Pons (tissue), 1 donor: Measurements from ENCODE around the gene PRDM10.
"Not testable (repeated sequence)": the region's sequence is repeated elsewhere in the genome, so short reads cannot be mapped to it uniquely, and the experiment has no call there.

ENCODE experiments used
- DNase-seq: peaks from one replicate; pipeline ENCODE4 v3.0.0-alpha.2; 2016; ENCODE audit warnings: low spot score

The PRDM10 gene, protein sequence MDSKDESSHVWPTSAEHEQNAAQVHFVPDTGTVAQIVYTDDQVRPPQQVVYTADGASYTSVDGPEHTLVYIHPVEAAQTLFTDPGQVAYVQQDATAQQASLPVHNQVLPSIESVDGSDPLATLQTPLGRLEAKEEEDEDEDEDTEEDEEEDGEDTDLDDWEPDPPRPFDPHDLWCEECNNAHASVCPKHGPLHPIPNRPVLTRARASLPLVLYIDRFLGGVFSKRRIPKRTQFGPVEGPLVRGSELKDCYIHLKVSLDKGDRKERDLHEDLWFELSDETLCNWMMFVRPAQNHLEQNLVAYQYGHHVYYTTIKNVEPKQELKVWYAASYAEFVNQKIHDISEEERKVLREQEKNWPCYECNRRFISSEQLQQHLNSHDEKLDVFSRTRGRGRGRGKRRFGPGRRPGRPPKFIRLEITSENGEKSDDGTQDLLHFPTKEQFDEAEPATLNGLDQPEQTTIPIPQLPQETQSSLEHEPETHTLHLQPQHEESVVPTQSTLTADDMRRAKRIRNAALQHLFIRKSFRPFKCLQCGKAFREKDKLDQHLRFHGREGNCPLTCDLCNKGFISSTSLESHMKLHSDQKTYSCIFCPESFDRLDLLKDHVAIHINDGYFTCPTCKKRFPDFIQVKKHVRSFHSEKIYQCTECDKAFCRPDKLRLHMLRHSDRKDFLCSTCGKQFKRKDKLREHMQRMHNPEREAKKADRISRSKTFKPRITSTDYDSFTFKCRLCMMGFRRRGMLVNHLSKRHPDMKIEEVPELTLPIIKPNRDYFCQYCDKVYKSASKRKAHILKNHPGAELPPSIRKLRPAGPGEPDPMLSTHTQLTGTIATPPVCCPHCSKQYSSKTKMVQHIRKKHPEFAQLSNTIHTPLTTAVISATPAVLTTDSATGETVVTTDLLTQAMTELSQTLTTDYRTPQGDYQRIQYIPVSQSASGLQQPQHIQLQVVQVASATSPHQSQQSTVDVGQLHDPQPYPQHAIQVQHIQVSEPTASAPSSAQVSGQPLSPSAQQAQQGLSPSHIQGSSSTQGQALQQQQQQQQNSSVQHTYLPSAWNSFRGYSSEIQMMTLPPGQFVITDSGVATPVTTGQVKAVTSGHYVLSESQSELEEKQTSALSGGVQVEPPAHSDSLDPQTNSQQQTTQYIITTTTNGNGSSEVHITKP

GRCh38 chr11:130002352-130002845, at the start of gene PRDM10:
Gene PRDM10 (minus strand): TSS chr11:130002835. CDS start chr11:129960964, 41,871 bp downstream.
- DNase-seq: no peak

GRCh38 chr11:130051082-130051481, 48.4 kb upstream of the PRDM10 start:
- DNase-seq: peak; percentile 28

GRCh38 chr11:130050257-130050656, 47.6 kb upstream of the PRDM10 start:
- peak; percentile 37 for DNase-seq

DNA sequence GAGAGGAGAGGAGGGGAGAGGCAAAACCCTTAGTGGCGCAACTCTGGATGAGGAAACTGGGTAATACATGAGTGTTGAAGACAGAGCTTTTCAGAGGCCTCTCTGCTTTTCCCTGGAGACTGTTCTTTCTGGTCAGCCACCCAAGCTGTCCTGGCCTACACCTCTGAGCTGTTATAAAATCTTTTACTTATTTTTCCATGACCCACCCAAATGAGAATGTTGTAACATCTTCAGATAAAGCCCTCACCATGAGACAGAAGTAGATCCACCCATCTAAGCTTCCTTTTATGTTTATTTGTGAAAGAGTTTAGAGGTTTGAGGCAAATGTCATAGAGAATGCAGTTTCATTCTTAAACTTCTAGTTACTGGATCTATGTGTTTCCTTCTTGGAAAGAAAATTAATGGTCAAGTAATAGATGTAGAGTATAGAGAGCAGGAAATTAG, 46.7 kb upstream of the PRDM10 start:
- DNase-seq: no peak

- DNase-seq: no peak
Measured at GRCh38 chr11:130047141-130047540, 44.5 kb upstream of the PRDM10 start.

GRCh38 chr11:130043575-130043974, 40.9 kb upstream of the PRDM10 start:
- DNase-seq: peak; percentile 69

DNA sequence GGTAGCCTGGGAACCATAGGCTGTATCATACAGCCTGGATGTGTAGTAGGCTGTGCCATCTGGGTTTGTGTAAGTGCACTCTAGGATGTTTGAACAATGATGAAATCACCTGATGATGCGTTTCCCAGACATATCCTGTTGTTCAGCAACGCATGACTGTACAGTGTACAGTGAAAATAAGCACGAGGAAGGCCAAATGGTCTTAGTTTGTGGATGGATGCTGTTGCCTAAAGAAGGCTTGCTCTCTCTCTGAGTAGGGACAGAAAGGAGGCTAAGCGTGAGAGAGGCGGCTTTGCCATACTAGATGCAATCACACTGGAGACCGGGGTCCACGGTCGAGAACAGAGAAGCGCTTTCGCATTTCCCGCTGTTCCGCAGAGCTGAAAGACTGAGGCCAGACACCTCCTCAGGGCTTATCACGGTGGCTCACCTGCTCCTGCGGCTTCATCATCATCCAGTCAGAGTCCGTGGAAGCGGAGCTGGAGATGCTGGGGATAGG, 39.5 kb upstream of the PRDM10 start:
- DNase-seq: no peak

GRCh38 chr11:130040281-130040940, 37.8 kb upstream of the PRDM10 start:
- DNase-seq: no peak

- no peak for DNase-seq
Measured at GRCh38 chr11:130037881-130038585, 35.4 kb upstream of the PRDM10 start.

- DNase-seq: no peak
Measured at GRCh38 chr11:130037058-130037457, 34.4 kb upstream of the PRDM10 start.

DNA sequence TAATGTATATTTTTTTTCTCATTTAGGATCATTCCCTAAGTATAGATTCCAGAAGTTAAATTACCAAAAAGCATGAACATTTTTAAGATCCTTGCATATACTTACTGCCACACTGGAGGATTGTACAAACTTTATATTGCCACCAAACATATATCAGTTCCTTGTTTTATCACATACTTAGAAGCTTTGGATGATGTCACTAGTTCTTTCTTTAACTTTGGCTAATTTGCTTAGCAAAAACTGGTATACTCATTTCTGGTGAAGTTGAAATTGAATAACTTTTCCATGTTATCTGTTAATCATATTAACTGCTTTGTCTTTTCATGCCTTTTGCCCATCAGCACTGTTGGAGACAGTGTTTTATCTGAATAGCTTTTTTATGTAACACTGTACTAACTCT, 31.6 kb upstream of the PRDM10 start:
- DNase-seq: no peak

DNA sequence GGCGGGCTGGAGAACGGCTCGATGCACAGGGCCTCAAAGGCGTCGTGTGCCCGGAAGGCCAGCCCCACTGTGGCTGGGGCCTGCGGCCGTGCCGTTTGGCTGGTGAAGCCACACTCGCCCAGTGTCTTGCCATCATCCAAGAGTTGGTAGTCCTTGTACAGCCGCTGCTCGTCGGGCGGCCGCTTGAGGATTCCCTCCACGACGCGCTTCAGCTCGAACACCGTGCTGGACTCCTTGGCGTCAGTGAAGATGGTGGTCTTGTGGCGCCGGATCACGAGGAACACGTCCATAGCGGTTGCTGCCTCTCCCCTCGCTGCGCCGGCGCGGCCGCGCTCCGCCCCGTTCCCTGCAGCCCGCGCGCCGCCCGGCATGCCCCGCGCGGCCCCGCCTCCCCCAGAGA, 30.3 kb upstream of the PRDM10 start:
- DNase-seq: no peak

DNA sequence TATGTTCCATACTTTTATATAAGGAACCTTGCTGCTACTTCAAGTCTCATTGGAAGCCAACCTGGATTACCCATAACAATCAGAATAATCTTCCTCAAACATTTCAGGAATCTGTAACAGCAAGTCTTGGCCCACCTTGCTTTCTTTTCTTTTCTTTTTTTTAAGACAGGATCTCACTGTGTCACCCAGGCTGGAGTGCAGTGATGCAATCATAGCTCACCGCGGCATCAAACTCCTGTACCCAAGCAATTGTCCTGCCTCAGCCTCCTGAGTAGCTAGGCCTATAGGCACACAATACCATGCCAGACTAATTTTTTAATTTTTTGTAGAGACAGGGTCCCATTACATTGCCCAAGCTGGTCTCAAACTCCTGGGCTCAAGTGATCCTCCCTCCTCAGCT, 29.3 kb upstream of the PRDM10 start:
- no peak for DNase-seq

DNA sequence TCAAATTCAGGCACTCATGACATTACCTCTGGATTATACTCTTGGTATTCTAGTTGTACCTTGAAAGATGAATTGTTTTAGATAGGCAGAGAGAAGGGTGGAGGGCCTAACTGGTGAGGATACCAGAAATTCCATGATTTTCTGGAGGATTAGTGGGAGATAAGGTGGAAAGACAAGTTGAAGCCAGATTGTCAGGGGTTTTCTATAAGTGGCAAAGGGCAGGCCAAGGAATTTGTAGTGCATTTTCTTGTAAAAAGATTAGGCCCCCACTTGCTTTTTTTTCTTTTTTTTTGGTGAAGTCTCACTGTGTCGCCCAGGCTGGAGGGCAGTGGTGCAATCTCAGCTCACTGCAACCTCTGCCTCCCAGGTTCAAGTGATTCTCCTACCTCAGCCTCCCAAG, 28.4 kb upstream of the PRDM10 start:
- DNase-seq: no peak

GRCh38 chr11:130029137-130029536, 26.5 kb upstream of the PRDM10 start:
- DNase-seq: no peak

DNA sequence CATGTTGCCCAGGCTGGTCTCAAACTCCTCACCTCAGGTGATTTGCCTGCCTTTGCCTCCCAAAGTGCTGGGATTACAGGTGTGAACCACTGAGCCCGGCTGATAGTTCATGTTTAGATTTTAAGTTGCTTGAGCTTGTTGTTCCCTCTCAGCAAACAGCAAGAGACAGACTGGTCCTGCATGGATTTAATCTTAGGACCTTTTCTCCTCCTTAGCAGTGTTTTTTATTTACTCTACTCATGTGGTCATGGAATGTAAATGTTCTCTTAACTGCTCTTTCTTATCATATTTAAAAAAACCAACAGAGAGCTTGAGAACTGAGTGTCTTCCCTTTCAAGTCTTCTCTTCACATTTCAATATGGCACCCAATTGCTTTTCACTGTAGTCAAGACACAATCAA, 22.7 kb upstream of the PRDM10 start:
- no peak for DNase-seq

DNA sequence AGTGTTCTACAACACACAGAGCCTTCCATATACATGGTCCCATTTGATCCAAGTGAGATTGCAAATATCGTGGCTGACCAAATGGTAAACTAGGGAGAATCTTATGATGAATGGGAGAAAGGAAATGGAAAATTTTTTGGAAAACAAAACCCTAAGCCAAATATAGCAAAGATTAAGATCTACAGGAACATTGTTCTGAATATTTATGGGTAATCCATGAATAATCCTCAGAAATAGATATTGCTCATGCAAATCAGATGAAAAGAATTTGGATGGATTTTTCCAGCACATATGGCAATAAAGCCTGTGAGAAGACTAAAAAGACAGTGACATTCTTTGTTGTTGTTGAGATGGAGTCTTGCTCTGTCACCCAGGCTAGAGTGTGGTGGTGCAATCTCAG, 21.7 kb upstream of the PRDM10 start:
- no peak for DNase-seq

DNA sequence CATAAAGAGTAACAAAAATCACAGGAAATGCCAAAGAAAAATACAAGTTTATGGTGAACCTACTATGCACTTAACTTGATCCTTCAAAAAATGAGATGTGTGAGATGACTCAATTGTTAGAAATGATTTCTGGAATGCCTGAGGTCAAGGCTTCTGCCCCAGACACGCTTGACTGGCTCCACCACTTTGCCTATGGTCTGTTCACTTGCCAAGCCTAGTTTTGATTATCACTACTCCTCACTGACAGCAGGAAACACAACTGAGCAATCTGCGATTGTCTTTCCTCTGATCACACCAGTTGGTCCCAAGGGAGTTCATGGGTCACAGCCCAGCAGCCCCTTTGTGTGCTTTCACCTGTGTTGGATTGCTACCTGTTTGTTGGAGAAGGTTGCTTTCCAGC, 20.6 kb upstream of the PRDM10 start:
- DNase-seq: no peak

GRCh38 chr11:130022799-130023198, 20.2 kb upstream of the PRDM10 start:
- no peak for DNase-seq

GRCh38 chr11:130021606-130022005, 19.0 kb upstream of the PRDM10 start:
- DNase-seq: not testable (repeated sequence)

DNA sequence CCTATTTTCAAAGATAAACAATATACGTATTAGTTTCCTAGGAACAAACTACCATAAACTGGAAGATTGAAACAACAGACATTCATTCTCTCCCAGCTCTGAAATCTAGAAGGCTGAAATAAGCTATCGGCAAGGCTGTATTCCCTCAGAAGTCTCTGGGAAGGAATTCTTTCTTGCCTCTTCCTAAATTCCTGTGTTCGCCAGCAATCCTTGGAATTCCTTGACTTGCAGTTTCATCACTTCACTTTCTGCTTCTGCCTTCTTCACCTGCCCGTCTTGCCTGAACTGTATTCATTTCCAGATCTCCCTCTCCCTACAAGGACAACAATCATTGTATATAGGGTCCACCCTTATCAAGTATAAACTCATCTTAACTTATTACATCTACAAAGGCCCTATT, 17.7 kb upstream of the PRDM10 start:
- no peak for DNase-seq
